ENCODE data around the gene PSME2. TPM values are rescaled to one million over a fixed set of nuclear protein-coding genes. Genes with fewer than 3 reads are reported as not detected.
A peak's percentile ranks its signal among the peaks of the same experiment; 100 is the strongest.

PSME2 gene
- total RNA-seq, 1 donor from 2014 or later = 62.5 TPM

DNA sequence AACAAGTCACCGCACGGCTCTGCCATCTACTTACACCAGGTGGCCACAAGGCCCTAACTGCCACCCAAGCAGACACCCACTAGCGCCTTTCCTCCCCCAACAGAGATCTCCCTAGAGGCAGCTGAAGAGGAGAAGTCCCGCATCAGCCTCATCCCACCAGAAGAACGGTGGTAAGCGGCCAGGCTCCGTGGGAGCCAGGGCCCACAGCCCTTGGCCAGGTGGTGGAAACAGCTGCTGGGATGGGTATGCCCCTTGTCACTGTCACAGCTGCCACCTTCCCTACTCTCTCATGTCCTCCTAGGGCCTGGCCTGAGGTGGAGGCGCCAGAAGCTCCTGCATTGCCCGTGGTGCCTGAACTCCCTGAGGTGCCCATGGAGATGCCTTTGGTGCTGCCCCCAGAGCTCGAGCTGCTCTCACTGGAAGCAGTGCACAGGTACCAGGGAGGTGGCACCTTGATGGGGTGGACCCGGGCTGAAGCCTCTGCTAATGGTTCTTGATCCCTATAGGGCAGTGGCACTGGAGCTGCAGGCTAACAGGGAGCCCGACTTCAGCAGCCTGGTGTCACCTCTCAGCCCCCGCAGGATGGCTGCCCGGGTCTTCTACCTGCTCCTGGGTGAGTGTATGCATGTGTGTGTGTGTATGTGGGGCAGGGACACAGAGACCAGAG, 33.0 kb upstream of the PSME2 start:
- no peak for DNase-seq

DNA sequence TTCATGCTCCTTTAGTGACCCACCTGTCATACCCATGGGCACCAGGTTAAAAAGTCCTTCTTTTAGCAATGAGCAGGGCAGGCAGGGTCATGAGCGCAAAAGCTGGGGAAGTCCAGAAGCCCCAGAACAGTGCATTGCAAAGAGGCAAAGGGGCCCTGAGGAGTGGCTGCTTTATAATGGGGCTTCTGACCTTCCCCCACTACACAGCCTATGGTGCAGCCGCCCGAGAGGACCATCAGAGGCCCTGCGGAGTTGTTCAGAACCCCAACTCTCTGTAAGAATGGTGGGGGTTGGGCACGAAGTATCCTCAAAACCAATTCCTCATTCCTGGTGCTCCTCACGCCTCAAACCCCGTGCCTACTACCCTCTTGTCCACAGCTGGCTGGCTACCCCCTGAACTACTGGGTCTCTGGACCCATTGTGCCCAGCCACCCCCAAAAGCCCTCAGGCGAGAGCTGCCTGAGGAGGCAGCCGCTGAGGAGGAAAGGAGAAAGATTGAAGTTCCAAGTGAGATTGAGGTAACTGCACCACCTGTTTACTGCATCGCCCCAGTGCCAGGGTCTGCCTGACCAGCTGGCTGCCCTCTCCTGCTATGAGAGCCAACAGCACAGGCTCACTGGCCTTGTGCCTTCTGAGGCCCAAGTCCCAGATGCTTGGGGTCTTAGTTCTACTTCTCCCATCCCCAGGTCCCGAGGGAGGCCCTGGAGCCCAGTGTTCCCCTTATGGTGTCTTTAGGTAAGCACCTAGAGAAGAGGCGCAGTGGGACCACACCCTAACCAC, 32.2 kb upstream of the PSME2 start:
- no peak for DNase-seq

DNA sequence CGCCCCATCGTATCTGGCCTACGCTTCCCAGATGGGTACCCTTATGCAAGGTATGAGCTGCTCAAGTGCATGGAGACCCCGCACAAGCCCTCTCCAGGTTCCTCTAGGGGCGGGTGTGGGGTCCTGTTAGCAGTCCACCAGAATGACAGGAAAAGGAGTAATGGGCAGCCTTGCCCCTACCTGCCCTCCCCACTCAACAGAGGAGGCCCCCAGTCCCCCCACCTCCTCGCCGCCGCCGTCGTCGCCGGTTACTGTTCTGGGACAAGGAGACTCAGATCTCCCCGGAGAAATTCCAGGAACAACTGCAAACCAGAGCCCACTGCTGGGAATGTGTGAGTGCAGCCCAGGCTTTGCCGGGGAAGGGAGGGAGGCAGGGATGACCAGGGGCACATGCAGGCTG, 31.5 kb upstream of the PSME2 start:
- DNase-seq = no peak

DNA sequence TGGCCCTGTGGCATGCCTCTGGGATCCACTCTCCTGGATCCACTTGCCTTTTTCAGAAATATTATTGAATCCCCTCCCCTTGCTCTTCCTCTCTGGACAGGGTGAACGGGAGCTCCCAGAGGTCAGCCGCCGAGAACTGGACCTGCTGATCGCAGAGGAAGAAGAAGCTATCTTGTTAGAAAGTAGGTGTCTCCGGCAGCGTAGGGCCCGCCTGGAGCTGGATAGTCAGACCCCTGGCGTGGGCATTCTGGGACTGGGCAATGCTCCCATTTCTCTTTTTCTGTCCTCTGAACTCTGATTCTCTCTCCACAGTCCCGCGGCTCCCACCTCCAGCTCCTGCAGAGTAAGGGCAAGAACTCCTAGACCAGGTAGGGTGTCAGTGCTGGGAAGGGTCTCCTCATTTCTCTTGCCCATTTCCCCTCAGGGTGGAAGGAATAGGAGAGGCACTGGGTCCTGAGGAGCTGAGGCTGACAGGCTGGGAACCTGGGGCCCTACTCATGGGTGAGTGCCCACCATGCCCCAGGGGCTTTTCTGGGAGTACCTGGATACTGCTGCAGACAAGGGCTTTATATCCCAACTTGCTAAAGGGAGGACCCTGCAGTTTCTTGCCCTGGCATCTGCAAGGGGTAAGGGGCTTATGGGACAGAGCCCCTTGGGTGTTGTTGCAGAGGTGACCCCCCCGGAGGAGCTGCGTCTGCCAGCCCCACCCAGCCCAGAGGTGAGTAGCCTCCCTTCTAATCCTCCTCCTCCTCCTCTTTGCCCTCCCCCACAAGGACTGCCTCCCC, 30.8 kb upstream of the PSME2 start:
- DNase-seq = no peak

DNA sequence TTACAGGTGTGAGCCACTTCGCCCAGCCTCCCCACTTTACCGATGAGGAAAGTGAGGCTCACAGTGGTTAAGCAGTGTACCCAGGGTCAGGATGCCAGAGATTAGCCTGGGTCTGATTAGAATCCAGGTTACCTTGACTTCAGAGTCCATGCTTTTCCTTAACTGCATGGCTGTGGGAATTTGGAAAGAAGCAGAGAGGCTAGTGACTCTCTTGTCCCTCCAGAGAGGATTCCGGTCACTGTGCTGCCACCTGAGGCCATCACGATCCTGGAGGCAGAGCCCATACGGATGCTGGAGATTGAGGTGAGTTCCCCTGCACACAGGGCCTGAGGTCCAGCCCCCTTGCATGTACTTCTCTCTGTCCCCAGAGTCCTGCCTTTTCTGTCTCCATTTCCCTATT, 30.2 kb upstream of the PSME2 start:
- no peak for DNase-seq

DNA sequence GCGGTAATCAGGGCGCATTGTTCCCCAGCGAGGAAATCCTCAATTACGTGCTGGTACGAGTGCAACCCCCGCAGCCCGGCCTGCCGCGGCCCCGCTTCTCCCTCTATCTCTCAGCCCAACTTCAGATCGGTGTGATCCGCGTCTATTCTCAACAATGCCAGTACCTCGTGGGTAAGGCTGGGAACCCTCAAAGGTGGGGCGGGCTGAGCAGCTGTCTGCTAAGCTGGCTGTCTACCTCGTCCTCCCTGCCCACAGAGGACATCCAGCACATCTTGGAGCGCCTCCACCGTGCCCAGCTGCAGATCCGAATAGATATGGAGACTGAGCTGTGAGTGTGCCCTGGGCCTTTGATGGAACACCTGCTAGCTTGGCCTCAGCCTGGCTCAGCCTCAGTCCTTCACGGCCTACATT, 26.5 kb upstream of the PSME2 start:
- DNase-seq = no peak

DNA sequence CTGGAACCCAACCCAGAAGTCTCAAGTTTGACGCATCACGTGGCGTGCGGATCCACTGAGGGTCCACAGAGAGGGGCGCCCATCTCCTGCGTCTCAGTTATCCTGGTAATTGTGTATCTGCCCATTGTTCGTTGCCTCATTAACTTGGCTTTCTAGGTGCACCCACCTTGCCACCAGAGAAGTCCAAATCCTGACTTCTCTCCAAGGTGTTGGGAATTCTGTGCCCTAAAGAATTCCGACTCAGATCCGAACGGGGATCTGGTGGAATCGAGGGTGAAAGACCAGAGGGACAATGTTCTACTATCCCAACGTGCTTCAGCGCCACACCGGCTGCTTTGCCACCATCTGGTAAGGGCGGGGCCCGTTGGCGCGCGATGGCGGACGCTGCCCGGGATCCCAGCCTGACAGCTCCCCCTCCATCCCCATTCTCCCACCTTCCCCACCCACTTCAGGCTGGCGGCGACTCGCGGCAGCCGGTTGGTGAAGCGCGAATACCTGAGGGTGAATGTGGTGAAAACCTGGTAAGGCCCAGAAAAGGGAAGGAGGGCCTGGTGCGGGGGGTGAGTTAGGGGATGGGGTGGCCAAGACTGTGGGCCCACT, 26.0 kb upstream of the PSME2 start:
- no peak for DNase-seq

DNA sequence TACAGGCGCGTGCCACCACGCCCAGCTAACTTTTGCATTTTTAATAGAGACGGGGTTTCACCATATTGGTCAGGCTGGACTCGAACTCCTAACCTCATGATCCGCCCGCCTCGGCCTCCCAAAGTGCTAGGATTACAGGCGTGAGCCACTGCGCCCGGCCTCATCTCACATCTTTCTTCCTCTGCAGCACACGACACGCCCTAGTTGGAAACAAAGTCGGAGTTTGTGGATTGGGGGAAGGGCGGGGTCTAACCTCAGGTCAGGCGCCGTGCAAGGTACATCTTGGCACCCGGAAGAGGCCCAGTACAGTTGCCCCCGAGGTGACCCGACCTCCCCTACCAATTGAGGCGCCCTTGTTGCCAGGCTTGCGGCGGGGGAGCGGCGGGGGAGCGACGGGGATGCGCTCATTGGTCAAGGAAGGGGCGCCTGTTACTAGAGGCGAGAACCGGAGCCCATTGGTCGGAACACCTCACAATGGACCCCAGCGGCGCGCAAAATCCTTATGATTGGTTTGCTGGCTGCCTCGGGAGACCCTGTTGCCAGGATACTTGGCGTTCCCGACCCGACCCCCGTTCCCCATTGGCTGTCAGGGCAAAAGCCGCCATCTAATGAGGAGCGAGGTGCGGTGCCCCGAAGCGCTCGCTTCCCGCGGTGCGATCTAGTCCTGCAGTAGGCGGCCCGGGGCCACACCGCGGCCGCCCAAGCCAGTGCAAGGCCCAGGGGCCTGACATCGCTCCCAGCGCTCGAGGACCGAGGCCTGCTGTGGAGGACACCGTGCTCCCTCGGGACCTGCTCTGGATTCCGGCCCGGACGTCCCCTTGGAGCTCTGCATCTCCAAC, 25.2 kb upstream of the PSME2 start, which contains the start of gene REC8:
Gene REC8, plus strand, starts transcription at position 659 of the 839 bp plus-strand sequence. CDS start 473 bp downstream, outside the sequence.
- peak; percentile 87 for DNase-seq

DNA sequence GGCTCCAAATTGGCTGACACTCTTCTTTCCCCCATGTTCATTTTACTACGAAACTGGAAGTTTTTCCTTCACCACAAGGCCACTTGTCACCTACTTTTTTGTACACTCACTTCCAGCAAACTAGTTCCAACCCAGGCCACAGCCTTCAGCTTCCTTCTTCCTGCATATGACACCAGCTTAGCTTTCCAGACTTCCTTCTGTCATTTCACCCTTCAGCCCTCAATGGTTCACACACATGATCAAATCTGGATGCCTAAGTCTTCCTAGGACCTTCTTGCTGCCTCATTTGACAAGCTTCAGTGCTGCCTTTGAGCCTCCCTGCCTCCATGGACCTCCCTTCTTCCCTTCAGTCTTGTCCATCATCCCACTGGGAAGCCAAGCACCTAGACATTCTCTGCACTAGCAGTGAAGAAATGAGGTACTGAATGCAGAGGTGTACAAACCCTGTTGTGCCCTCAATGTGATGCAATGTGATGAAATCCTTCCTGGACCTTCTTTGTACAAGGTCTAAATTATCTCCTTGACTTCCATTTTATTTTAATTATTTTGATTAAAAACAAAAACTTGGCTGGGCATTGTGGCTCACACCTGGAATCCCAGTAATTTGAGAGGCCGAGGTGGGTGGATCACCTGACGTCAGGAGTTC, 21.2 kb upstream of the PSME2 start:
- no peak for DNase-seq

DNA sequence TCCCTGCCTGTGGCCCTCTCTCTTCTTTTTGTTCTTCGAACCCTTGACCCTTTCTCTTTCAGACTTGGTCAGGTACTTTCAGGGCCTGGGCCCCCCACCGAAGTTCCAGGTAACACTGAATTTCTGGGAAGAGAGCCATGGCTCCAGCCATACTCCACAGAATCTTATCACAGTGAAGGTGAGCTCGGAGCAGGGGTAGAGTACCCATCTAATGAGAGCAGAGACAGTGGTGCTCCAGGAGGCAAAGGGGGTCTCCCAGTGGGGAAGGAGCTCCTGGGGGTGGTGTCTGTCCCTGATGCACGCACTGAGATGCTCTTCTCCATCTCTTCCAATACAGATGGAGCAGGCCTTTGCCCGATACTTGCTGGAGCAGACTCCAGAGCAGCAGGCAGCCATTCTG, 19.4 kb upstream of the PSME2 start:
- DNase-seq = no peak

DNA sequence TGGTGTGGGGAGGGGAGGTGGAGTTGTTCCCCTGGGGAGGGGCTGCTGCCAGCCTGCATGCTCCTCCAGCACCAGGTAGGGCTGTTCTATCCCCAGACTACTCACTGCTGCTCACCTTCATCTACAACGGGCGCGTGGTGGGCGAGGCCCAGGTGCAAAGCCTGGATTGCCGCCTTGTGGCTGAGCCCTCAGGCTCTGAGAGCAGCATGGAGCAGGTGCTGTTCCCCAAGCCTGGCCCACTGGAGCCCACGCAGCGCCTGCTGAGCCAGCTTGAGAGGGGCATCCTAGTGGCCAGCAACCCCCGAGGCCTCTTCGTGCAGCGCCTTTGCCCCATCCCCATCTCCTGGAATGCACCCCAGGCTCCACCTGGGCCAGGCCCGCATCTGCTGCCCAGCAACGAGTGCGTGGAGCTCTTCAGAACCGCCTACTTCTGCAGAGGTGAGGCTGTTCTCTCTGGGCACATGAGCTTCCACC, 18.1 kb upstream of the PSME2 start:
- no peak for DNase-seq

DNA sequence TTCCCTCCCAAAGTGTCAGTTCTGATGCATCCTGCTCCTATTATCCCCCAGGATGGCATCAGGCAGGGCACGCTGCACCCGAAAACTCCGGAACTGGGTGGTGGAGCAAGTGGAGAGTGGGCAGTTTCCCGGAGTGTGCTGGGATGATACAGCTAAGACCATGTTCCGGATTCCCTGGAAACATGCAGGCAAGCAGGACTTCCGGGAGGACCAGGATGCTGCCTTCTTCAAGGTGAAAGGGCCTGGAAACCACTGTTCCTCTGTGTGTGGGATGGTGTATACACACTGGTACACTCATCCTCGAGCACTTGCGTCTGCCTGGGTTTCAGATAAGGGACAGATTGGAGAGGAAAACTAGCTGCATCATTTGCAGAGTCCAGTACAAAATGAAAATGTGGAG, 15.7 kb upstream of the PSME2 start:
- DNase-seq = no peak

DNA sequence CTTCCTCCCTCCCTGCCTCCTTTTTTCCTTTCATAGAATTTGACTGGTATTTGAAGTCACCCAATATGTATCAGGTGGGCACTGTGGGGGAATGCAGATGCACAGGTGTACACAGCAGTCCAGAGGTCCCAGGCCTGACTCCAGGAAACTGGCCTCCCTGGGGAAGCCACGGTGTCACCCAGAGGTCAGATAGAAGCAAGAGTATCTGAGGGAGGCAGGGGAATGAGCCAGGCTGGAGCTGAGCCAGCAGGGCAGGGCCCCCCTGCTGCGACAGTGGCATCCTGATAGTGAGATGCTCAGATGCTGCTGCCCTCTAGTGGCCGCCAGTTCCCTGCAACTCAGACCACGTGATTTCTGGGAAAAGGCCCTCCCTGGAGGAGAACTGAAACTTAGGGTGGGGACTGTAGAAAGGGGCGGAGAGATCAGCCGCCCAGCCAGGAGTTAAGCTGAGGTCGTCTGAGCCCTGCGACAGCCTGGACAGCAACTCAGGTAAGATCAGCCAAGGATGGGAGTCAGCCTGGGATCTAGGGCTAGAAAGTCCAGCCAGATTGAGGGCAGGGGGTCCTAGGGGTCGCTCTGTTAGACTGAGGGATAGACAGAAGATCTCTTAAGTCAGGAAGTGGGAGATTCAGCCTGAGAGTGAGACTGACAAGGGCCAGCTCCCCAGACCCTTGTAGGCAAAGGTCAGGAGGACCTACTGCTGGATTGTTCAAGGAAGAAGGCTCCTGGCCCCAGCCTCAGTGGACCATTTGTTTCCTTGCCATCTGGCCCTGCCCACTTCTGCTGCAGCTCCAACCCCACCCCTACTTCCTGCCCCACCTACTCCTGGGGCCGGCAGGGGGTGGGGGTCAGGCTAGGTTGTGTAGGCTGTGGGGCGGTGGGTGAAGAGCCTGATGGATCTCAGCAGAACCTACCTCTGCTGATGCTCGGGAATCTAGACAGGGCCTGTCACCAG, 14.7 kb upstream of the PSME2 start, which contains the start of gene IRF9:
Gene IRF9, plus strand, starts transcription at position 416 of the 955 bp plus-strand sequence. CDS start 880 bp downstream, outside the sequence.
- peak; percentile 98 for DNase-seq

DNA sequence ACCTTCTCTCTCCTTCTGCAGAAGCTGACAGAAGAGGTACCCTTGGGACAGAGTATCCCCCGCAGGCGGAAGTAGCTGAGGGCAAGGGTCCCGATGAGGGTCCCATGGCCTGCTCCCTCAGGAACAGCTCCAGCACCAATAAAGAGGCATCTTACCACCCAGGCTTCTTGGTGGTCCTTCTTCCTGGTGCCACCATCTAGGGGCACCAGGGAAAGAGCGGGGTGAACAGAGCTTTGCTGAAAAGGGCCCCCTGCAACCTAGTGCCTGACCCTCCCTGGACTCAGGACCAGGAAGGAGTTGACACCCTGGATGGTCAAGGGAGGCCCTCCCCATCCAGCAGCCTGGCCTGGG, 14.1 kb upstream of the PSME2 start:
- DNase-seq = no peak

DNA sequence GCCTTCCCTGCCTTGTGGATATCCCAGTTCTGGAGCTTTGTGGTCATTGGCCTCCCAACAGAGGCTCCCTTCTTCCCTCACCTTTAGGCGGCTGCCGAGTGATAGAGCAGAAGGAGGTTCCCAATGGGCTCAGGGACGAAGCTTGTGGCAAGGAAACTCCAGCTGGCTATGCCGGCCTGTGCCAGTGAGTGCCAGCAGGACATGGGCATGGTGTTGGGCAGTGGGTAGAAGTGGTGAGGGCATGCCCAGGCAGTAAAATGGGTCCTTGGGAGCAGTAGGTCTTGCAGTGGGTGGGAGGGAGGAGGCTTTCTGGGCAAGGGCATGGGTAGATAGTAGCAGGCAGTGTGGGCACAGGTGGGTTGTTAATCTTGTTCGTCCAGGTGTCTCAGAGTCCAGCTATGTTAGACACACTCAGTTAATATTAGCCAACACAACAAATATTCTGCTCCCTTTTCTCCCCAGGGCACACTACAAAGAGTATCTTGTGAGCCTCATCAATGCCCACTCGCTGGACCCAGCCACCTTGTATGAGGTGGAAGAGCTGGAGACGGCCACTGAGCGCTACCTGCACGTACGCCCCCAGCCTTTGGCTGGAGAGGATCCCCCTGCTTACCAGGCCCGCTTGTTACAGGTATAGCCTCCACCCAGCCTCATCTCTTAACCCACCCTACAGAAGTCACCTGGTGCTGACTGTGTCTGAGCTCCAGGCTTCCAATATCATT, 13.5 kb upstream of the PSME2 start:
- DNase-seq = no peak

DNA sequence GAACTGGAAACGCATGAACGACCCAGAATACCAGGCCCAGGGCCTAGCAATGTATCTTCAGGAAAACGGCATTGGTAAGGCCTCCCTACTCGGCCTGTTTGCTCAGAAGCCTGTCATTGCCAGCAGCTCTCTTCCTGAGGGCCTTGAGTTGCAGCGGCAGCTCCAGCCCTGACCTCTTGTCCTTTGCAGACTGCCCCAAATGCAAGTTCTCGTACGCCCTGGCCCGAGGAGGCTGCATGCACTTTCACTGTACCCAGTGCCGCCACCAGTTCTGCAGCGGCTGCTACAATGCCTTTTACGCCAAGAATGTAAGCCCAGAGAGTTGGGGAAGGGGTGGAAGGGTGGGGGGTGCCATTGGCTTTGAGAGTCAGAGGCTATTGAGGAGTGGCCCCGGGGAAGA, 10.9 kb upstream of the PSME2 start:
- no peak for DNase-seq

DNA sequence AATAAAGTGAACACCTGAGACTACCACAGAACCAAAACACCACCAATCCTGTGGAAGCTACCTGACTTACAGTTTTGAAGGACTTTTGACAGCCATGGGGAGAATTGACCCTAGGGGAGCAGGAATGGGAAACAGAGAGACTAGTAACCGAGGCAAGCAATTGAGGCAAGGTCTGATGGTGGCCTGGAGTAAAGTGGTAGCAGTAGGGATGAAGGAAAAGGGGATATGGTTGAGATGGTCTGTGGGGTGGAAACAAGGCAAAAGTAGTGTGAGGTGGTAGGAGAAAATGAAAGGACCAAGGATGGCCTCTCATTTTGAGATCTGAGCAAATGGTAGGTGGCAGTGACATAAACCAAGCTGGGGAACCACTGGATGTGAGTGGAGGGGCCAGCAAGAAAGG, 10.4 kb upstream of the PSME2 start:
- no peak for DNase-seq

DNA sequence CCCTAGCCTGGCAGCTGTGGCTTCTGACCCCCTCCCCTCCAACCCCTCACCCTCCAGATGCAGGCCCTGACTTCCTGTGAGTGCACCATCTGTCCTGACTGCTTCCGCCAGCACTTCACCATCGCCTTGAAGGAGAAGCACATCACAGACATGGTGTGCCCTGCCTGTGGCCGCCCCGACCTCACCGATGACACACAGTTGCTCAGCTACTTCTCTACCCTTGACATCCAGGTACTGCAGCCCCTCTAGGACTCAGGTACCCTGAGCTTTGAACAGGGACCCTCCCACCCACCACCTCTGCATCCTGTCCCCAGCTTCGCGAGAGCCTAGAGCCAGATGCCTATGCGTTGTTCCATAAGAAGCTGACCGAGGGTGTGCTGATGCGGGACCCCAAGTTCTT, 8.7 kb upstream of the PSME2 start:
- no peak for DNase-seq
